Measurements from ENCODE around the gene NECAB2.

The NECAB2 gene

DNA sequence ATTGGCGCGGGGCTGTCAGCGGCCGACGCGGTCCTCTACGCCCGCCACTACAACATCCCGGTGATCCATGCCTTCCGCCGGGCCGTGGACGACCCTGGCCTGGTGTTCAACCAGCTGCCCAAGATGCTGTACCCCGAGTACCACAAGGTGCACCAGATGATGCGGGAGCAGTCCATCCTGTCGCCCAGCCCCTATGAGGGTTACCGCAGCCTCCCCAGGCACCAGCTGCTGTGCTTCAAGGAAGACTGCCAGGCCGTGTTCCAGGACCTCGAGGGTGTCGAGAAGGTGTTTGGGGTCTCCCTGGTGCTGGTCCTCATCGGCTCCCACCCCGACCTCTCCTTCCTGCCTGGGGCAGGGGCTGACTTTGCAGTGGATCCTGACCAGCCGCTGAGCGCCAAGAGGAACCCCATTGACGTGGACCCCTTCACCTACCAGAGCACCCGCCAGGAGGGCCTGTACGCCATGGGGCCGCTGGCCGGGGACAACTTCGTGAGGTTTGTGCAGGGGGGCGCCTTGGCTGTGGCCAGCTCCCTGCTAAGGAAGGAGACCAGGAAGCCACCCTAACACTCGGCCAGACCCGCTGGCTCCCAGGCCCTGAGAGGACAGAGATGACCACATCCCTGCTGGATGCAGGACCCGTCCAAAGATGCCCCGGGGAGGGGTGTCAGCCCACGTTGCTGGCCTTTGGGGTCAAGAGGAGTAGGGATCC, 2.4 kb upstream of the NECAB2 start:
- DNase-seq (ENCODE audit: low read depth in 2 of 2, low spot score in 1 of 2): no peak

DNA sequence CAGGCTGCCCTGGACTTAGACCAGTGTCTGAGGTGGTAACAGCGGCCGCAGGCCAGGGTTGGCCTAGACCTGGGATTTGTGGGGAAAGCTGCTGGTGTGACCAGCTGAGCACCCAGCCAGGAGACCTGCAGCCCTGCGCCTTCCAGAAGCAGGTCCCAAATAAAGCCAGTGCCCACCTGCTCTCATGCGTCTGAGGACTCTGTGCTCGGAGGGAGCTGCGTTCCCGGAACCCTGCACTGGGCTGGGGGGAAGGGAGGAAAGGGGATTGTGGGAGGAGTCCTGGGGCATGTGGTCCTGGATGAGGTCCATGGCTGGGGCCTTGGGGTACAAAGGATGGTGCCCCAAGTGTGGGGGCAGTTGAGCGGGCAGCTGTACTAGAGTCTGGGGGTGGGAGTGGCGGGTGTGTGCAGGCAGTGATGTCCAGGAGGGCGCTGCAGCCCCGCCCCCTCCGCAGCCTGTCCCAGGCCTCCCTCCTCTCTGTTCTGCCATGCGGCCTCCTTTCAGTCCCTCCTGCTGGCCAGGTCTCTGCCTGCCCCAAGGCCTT, 1.8 kb upstream of the NECAB2 start:
- DNase-seq (ENCODE audit: low read depth in 2 of 2, low spot score in 1 of 2): no peak

DNA sequence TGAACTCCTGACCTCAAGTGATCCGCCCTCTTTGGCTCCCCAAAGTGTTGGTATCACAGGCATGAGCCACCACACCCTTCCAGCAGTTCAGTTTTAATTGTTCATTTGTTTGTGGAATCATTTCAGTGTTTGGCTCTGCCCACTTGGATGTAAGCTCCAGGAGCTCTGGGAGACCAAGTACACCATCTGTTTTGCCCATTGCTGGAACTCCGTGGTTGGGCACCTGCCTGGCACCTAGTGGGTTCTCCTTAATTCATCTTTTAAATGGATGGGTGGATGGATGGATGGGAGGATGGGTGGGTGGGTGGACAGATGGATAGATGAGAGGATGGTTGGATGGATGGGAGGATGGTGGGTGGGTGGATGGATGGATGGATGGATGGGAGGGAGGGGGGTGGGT, 953 bp upstream of the NECAB2 start:
- DNase-seq (ENCODE audit: low read depth in 2 of 2, low spot score in 1 of 2): no peak

- DNase-seq (ENCODE audit: low read depth in 2 of 2, low spot score in 1 of 2): no peak
Observed at GRCh38 chr16:83968306-83968851, 335 bp downstream of the NECAB2 start.

GRCh38 chr16:83968891-83969649, 1.0 kb downstream of the NECAB2 start:
- DNase-seq (ENCODE audit: low read depth in 2 of 2, low spot score in 1 of 2): no peak

GRCh38 chr16:83969771-83970429, 1.9 kb downstream of the NECAB2 start:
- no peak for DNase-seq (ENCODE audit: low read depth in 2 of 2, low spot score in 1 of 2)

- DNase-seq (ENCODE audit: low read depth in 2 of 2, low spot score in 1 of 2): no peak
Observed at GRCh38 chr16:83970430-83970815, 2.4 kb downstream of the NECAB2 start.

DNA sequence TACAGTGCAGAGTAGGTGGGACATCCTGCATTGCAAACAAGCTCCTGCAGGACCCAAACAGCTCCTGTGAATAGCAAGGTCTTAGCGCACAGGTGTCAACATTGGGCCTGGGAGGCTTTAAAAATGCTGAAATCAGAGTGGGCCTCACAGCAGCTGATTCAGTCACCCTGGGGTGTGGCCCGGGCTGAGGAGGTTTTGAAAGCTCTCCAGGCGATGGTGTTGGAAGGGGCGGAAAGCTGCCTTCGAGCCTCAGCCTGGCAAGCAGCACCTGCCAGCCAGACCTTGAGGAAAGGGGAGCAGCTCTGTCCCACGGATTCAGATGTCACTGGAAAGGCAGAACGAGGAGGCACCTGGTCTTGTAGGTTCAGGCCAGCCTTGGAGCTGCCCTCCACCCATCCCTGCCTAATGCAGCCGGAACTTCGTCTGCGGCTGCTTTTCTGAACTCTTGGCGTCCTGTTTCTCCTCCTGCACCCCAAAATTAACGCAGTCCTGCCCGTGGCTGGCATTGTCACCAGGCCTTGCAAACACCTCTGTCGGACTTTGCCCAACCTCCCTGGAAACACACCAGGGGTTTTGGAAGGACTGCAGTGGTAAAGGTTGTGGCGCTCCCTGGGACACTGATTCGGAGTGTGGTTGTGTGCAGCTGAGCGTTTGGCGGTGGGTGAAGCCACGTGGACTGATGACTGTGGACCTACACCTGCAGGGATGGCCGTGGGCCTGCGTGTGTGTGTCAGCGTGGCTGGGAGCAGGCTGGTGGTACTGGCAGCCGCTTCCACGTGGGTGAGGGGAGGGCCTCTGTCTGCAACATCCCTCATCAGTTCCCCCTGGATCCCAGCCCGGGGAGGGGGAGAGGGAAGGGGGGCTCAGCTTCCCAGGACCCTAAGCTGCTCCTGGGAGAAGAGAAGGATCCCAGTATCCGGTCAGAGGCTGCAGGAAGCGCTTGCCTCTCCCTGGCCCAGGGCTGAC, 3.4 kb downstream of the NECAB2 start:
- DNase-seq (ENCODE audit: low read depth in 2 of 2, low spot score in 1 of 2): no peak

DNA sequence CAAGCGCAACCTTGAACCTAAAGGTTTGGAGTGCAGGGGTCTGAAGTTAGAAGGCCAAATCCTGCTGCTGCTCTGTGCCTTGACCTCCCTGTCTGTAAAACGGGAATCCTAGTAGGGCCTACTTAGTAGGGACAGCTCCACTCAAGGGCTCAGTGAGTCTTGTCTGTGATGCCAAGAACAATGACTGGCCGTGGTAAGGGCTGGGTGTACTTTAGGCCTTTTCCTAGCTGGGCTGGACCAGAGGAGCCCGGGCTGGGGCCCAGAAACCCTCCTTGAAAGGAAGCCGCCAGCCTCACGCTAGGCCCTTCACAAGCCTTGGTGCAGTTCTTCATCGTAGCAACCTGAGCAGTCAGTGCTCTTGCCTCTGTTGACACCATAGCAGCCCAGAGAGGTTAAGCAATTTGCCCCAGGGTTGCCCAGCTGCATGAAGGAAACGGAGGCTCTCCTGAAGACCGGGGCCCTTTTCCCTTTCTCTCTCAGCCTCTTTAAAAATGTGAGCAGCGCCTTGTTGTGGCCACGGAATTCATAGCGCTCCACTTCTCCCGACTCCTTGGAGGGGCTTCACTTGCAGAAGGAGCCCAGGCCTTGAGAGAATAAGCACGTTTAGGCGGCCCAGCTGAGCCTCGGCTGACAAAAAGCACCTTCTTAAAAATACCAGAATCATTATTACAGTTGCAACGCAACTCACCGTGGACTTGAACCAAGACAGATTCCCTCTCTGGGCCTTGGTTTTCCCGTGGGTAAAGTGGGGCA, 4.4 kb downstream of the NECAB2 start:
- no peak for DNase-seq (ENCODE audit: low read depth in 2 of 2, low spot score in 1 of 2)

- DNase-seq (ENCODE audit: low read depth in 2 of 2, low spot score in 1 of 2): no peak
Observed at GRCh38 chr16:83973077-83973476, 5.0 kb downstream of the NECAB2 start.

- no peak for DNase-seq (ENCODE audit: low read depth in 2 of 2, low spot score in 1 of 2)
Observed at GRCh38 chr16:83973581-83974385, 5.7 kb downstream of the NECAB2 start.

DNA sequence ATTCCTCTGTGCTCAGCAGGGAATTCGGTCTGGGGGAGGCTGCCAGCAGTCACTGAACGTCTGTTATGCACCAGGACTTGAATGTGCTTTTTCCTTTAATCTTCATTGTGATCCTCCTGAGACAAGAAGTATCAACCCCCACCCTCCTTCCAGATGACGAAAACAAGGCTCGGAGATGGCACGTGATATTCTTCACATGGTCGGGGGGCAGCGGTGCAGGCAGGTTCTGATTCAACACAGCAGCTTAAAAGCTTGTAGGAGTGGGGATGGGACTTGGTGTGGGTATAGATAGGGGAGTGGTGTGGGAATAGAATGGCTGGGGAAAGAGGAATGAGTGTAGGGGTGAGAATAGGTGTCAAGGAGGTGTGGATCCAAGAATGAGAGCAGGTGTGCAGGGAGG, 6.4 kb downstream of the NECAB2 start:
- DNase-seq (ENCODE audit: low read depth in 2 of 2, low spot score in 1 of 2): no peak

DNA sequence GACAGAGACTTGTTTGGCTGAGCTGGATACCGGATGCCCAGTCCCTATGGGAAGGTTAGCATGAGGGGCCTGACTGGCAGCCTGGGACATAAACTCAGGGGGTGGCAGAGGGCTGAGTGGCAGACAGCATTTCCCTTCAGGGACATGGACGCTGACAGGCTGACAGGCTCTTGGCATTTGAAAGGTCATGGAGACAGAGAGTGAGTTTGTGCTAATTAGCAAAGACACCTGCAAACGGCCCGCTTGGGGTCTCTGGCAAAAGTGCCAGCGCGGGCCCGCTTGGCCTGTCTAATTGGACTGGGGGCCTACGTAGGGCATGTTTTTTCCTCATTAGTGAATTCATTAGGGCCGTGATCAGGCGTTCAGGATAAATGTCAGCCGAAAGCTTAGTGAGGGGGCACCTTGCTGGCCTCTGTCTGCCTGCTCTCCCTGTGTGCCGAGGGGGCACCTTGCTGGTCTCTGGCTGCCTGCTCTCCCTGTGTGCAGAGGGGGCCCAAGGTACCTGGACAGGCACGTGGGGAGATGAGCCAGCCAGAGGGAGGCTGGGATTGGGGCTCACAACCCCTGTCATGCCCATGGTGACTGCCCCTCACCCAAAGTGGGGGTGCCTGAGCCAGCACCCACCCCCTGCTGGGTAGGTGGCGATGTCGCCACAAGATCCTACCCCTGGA, 7.7 kb downstream of the NECAB2 start:
- no peak for DNase-seq (ENCODE audit: low read depth in 2 of 2, low spot score in 1 of 2)

- DNase-seq (ENCODE audit: low read depth in 2 of 2, low spot score in 1 of 2): no peak
Observed at GRCh38 chr16:83977056-83977815, 9.2 kb downstream of the NECAB2 start.

DNA sequence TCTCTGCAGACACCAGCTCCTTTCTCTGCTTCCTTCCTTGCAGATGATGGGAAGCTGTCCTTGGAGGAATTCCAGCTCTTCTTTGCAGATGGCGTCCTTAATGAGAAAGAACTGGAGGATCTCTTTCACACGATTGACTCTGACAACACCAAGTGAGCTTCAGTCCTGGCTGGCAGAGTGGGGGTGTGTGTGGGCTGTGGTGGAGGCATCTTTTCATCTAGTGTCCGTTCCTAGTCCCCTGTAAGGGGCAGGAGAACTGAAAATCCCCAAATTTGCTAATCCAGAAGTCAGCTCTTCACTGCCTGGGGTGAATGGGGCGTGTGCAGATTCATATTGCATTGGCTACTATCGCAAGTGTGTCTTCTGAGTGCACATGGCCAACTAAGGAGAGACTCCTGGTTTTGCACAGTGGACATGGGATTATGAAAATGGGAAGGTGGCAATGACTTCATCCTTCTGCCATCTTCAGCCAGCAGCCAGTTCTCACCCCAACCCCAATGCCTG, 10.4 kb downstream of the NECAB2 start:
- no peak for DNase-seq (ENCODE audit: low read depth in 2 of 2, low spot score in 1 of 2)

DNA sequence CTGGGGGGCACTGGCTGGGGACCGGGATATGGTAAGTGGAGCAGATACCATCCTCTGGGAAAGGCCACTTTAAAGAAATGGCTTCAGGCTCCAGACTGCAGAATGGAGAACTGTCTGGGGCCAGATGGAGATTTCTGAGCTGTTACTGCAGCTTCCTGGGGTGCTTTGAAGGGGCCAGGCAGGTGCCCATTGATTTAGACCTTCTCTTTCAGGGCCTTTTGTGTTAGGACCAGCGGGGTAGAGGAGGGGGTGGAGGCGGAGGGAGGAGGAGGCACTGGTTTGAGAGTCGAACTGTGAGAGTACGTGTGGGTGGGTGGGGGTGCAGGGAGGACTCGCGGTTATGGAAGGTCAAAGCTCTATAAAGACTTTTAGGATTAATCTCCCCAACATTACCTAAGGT, 11.4 kb downstream of the NECAB2 start:
- DNase-seq (ENCODE audit: low read depth in 2 of 2, low spot score in 1 of 2): no peak

DNA sequence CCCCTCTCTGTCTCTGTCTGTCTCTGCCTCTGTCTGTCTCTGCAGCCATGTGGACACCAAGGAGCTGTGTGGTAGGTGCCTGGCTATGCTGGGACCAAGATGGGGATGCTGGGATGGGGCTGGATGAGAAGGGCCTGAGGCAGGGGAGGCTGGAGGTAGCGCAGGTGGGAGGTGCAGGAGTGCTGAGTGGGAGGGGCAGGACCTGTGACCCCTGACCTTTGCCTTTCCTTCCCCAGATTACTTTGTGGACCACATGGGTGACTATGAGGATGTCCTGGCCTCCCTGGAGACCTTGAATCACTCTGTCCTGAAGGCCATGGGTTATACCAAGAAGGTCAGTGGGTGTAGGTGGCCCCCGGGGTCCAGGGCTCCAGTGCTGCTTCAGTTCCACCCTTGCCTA, 12.8 kb downstream of the NECAB2 start:
- no peak for DNase-seq (ENCODE audit: low read depth in 2 of 2, low spot score in 1 of 2)

DNA sequence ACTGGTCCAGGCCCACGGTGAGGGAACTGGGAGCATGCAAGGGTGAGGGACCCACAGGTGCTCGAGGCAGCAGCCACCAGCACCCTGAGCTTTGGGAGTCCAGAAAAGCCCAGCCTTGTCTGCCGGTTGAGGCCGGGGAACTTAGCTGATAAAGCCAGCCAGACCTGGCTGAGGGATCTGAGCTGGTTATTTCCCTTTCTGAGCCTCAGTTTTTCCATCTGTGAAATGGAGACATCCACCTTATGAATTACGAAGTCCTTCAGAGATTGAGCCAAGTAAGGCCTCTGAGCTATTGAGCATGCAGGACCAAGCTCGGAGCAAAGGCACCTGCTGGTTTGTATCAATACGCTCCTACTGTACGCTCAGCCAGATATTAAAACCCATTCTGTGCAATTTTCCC, 13.8 kb downstream of the NECAB2 start:
- no peak for DNase-seq (ENCODE audit: low read depth in 2 of 2, low spot score in 1 of 2)

All from stimulated activated CD8-positive, alpha-beta memory T cell treated with anti-CD3 and anti-CD28 coated beads, Interleukin-4, amount 100 ng/mL, for 1 hour (primary cell).